HepG2 (cell line): ENCODE measurements around the gene MYL4. TPM values are rescaled to one million over a fixed set of nuclear protein-coding genes. Genes with fewer than 3 reads are reported as not detected.

Experiments used
- ELF3 ChIP-seq: IDR thresholded peaks from 2 replicates; pipeline ENCODE4 v1.6.1; 2016; ENCODE audit warnings: missing genetic modification reagents, missing compliant biosample characterization
- GLI4 ChIP-seq: sonication (generic); formaldehyde crosslinking; IDR thresholded peaks from 2 replicates; pipeline ENCODE4 v1.5.1; 2020; ENCODE audit warnings: missing genetic modification reagents, mild to moderate bottlenecking, moderate library complexity, borderline replicate concordance
- HMG20A ChIP-seq: IDR thresholded peaks from 2 replicates; pipeline ENCODE4 v1.6.1; 2016; ENCODE audit warnings: borderline replicate concordance
- HOXA3 ChIP-seq: sonication (generic); formaldehyde crosslinking; IDR thresholded peaks from 2 replicates; pipeline ENCODE4 v1.5.0; 2020; ENCODE audit warnings: missing genetic modification reagents
- IKZF4 ChIP-seq: sonication (generic); formaldehyde crosslinking; IDR thresholded peaks from 2 replicates; pipeline ENCODE4 v1.5.1; 2020; ENCODE audit warnings: borderline replicate concordance, mild to moderate bottlenecking, low read depth, missing genetic modification reagents; ENCODE audit errors: not compliant biosample characterization
- MEF2D ChIP-seq: sonication (generic); formaldehyde crosslinking; IDR thresholded peaks from 2 replicates; pipeline ENCODE4 v1.5.1; 2020; ENCODE audit warnings: mild to moderate bottlenecking, missing genetic modification reagents
- MXI1 ChIP-seq: IDR thresholded peaks from 3 replicates; pipeline ENCODE4 v1.6.1; 2012; ENCODE audit warnings: low read depth, low read length, inconsistent platforms, borderline replicate concordance
- NONO ChIP-seq, 2 experiments: fragments of 450-650 bp in 1 of 2; sonication (generic) in 1 of 2; formaldehyde crosslinking in 1 of 2; IDR thresholded peaks in 1 of 2; conservative IDR thresholded peaks in 1 of 2; 2 replicates each; pipeline versions ENCODE4 v1.6.1 to v1.8.0; 2017 to 2022; ENCODE audit warnings: mild to moderate bottlenecking in 1 of 2, missing genetic modification reagents in 1 of 2, moderate library complexity in 1 of 2
- PHF8 ChIP-seq: sonication (generic); formaldehyde crosslinking; IDR thresholded peaks from 2 replicates; pipeline ENCODE4 v1.5.0; 2020; ENCODE audit warnings: missing genetic modification reagents
- RAD51 ChIP-seq: fragments of 450-650 bp; IDR thresholded peaks from 2 replicates; pipeline ENCODE4 v1.6.1; 2016; ENCODE audit warnings: borderline replicate concordance
- SAP130 ChIP-seq: IDR thresholded peaks from 2 replicates; pipeline ENCODE4 v1.6.1; 2016; ENCODE audit warnings: low read depth
- STAG1 ChIP-seq: sonication (generic); formaldehyde crosslinking; IDR thresholded peaks from 2 replicates; pipeline ENCODE4 v1.4.0; 2020; ENCODE audit warnings: missing genetic modification reagents
- ZFP36 ChIP-seq: fragments of 150-350 bp; IDR thresholded peaks from 2 replicates; pipeline ENCODE4 v1.6.1; 2018; ENCODE audit warnings: borderline replicate concordance, low read length, low read depth; ENCODE audit not compliant: partially characterized antibody
- ZMYM4 ChIP-seq: sonication (generic); formaldehyde crosslinking; IDR thresholded peaks from 2 replicates; pipeline ENCODE4 v1.8.1; 2023; ENCODE audit warnings: mild to moderate bottlenecking, missing genetic modification reagents
- ZNF12 ChIP-seq: sonication (generic); formaldehyde crosslinking; IDR thresholded peaks from 2 replicates; pipeline ENCODE4 v1.5.0; 2020; ENCODE audit warnings: missing genetic modification reagents
- ZNF501 ChIP-seq: sonication (generic); formaldehyde crosslinking; IDR thresholded peaks from 2 replicates; pipeline ENCODE4 v1.5.1; 2020; ENCODE audit warnings: mild to moderate bottlenecking, moderate library complexity, missing genetic modification reagents
- ZNF770 ChIP-seq: sonication (generic); formaldehyde crosslinking; IDR thresholded peaks from 2 replicates; pipeline ENCODE4 v1.5.0; 2020; ENCODE audit warnings: mild to moderate bottlenecking, missing genetic modification reagents
- ZNF784 ChIP-seq: sonication (generic); formaldehyde crosslinking; IDR thresholded peaks from 2 replicates; pipeline ENCODE4 v1.5.1; 2020; ENCODE audit warnings: missing genetic modification reagents, mild to moderate bottlenecking, borderline replicate concordance
- polyA plus RNA-seq, 8 experiments: library from polyadenylated mRNA; depleted of rRNA in 3 of 8; stranded (reverse) in 7 of 8; unstranded in 1 of 8; fragments of >200 nt; fragmentation: Illumina TruSeq in 4 of 8; extraction: Trizol in 4 of 8; gene quantifications; 2 replicates each; pipeline versions ENCODE4 v1.2.1 to v1.2.3, GENCODE V29; 2011 to 2016; ENCODE audit warnings: low read depth in 4 of 8, missing spikeins in 1 of 8, mixed read lengths in 1 of 8; ENCODE audit not compliant: insufficient read depth in 1 of 8
- total RNA-seq, 5 experiments: library from RNA; depleted of rRNA; stranded (reverse); fragments of >200 nt; fragmentation: Illumina TruSeq; extraction: Trizol; gene quantifications; 2 replicates each; pipeline ENCODE4 v1.2.3, GENCODE V29; 2016; ENCODE audit warnings: low read depth in 1 of 5
- TF ChIP-seq, protein P1 (sequence below), 2 experiments: sonication (generic) in 1 of 2; formaldehyde crosslinking in 1 of 2; IDR thresholded peaks; 2 replicates each; pipeline versions ENCODE4 v1.6.1 to v1.9.0; 2014 to 2022; ENCODE audit warnings: antibody characterized with exemption in 1 of 2, borderline replicate concordance in 1 of 2, inconsistent platforms in 1 of 2, low read depth in 1 of 2, missing genetic modification reagents in 1 of 2

The MYL4 gene
- total and polyA plus RNA-seq, 2 of the 13 experiments (the other 11 are each of a cell fraction or from before 2014, with no cell fraction given) = not detected

DNA sequence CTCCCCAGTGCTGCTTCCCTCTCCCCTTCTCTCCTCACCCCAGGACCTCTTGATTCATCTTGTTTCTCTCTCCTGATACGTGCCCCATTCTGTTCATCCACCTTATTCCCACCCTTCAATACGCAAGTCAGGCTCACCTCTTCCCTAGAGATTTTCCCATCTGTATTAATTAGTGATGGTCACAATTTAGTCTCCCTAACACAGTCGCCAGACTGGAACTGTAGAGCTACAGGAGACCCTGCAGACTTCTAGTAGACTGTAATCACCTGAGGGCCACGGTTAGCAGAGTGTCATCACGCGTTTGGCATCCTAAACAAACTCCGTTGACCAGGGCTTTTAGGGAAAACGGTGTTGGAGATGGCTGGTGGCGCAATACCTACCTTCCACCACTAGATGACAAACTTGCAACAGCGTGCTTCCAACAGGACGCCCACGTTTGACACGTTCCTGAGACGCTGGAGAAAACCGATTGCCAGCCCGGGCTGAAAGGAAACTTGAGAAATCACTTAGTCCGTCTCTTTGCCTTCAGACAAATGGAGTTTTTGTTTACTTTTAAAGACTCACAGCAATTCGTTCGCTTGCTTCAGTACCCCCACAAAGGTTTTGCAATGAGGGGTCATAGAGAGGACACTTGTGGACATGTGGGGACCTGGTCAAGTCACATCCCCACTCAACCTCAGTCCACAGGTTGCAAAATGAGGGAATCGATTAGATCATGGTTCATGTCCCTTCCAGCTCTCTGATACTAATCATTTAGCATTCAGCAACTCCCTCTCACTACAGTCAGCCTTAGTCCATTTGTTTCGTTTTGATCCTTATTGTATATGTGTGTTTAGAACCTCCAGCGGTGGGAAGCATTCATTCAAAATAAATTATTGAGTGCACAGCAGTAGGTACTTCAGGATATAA, 20.6 kb downstream of the MYL4 start (continued):
- TF ChIP-seq ELF3 (CRISPR knock-in tag) (peak; percentile 69), SAP130 (CRISPR knock-in tag) (peak; percentile 79), ZNF770 (CRISPR knock-in tag) (0 out of 2 replicates have a peak, but pooled peaks have one; percentile 19), ZMYM4 (CRISPR knock-in tag) (peak; percentile 47; the same call in 1 of the 2 replicates), ZNF12 (CRISPR knock-in tag) (0 out of 2 replicates have a peak, but pooled peaks have one; percentile 32), ZNF501 (peak; percentile 76; the same call in 1 of the 2 replicates), HOXA3 (CRISPR knock-in tag) (peak; percentile 56; the same call in 1 of the 2 replicates), ZFP36 (peak; percentile 11), MEF2D (CRISPR knock-in tag) (peak; percentile 47; the same call in 1 of the 2 replicates), IKZF4 (CRISPR knock-in tag) (peak; percentile 60), ZNF784 (peak; percentile 67; the same call in 1 of the 2 replicates), HMG20A (CRISPR knock-in tag) (peak; percentile 43; the same call in 1 of the 2 replicates), PHF8 (CRISPR knock-in tag) (peak; percentile 30; the same call in 1 of the 2 replicates), NONO (IDR thresholded peaks at IDR 0.05) (no peak), NONO (CRISPR knock-in tag; conservative IDR thresholded peaks at IDR 0.05) (peak; percentile 74; the same call in 1 of the 2 replicates), STAG1 (CRISPR knock-in tag) (peak; percentile 99), RAD51 (no peak), MXI1 (peak; percentile 66; the same call in 1 of the 3 replicates), GLI4 (CRISPR knock-in tag) (0 out of 2 replicates have a peak, but pooled peaks have one; percentile 19)
- TF ChIP-seq, protein P1, sequence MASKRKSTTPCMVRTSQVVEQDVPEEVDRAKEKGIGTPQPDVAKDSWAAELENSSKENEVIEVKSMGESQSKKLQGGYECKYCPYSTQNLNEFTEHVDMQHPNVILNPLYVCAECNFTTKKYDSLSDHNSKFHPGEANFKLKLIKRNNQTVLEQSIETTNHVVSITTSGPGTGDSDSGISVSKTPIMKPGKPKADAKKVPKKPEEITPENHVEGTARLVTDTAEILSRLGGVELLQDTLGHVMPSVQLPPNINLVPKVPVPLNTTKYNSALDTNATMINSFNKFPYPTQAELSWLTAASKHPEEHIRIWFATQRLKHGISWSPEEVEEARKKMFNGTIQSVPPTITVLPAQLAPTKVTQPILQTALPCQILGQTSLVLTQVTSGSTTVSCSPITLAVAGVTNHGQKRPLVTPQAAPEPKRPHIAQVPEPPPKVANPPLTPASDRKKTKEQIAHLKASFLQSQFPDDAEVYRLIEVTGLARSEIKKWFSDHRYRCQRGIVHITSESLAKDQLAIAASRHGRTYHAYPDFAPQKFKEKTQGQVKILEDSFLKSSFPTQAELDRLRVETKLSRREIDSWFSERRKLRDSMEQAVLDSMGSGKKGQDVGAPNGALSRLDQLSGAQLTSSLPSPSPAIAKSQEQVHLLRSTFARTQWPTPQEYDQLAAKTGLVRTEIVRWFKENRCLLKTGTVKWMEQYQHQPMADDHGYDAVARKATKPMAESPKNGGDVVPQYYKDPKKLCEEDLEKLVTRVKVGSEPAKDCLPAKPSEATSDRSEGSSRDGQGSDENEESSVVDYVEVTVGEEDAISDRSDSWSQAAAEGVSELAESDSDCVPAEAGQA (IDR thresholded peaks at IDR 0.05; ENCODE audit: low read depth) = 0 out of 2 replicates have a peak, but pooled peaks have one; percentile 0
- TF ChIP-seq, protein P1 (CRISPR knock-in tag; IDR thresholded peaks at IDR 0.05; ENCODE audit: borderline replicate concordance) = no peak
